H1 (cell line): ENCODE data around the gene TBRG4.

ENCODE experiments used
- CTCF ChIP-seq, 3 experiments: IDR thresholded peaks; 1 replicate in 2 of 3; 2 replicates in 1 of 3; pipeline versions ENCODE4 v1.5.1 to v1.6.1; 2011; ENCODE audit warnings: low read length in 3 of 3, mild to moderate bottlenecking in 3 of 3, inconsistent platforms in 2 of 3, low read depth in 1 of 3, moderate library complexity in 1 of 3; ENCODE audit not compliant: insufficient read depth in 1 of 3; ENCODE audit errors: control extremely low read depth in 1 of 3
- POLR2AphosphoS5 ChIP-seq: IDR thresholded peaks from 2 replicates; pipeline ENCODE4 v1.6.1; 2011; ENCODE audit warnings: low read depth, low read length
- TBP ChIP-seq: IDR thresholded peaks from 2 replicates; pipeline ENCODE4 v1.6.1; 2011; ENCODE audit warnings: low read depth, low read length, improper control_type of control experiment

GRCh38 chr7:45117582-45117981 is 6.1 kb upstream of the TBRG4 start:
- no peak for TF ChIP-seq CTCF (IDR thresholded peaks at IDR 0.05; ENCODE audit: control extremely low read depth in 1 of 3, insufficient read depth in 1 of 3, low read depth in 1 of 3, low read length in 3 of 3)
- TF ChIP-seq POLR2AphosphoS5, result no peak
- no peak for TF ChIP-seq TBP
